ENCODE data around the gene LIPH. TPM values are rescaled to one million over a fixed set of nuclear protein-coding genes. Genes with fewer than 3 reads are reported as not detected.

LIPH gene
- total RNA-seq, 1 donor from 2014 or later, result 0.07 TPM

- no peaks in the 10 kb centered on the region for H3K27me3 Mint-ChIP-seq (ENCODE audit: low read depth)
These were observed 3.3 kb downstream of the LIPH start for GRCh38 chr3:185549122-185549521.

GRCh38 chr3:185540695-185541094 lies 11.7 kb downstream of the LIPH start:
- no peaks in the 10 kb centered on the region for H3K9me3 Mint-ChIP-seq
- DNase-seq (ENCODE audit: low spot score in 2 of 2, unreplicated experiment in 2 of 2), result no peak
- H3K27ac Mint-ChIP-seq, result no peak overlapping the region
- no peak for TF ChIP-seq CTCF (IDR thresholded peaks at IDR 0.05; ENCODE audit: unreplicated experiment)
- no peaks in the 10 kb centered on the region for H3K36me3 Mint-ChIP-seq
- peaks cover 13% of the 10 kb centered on the region for H3K4me1 Mint-ChIP-seq
- H3K27me3 Mint-ChIP-seq (ENCODE audit: low read depth), result peaks cover 2% of the 10 kb centered on the region
- H3K4me3 Mint-ChIP-seq, result no peak overlapping the region

More at GRCh38 chr3:185549122-185549521, 3.3 kb downstream of the LIPH start:
- H3K27ac Mint-ChIP-seq, result peak overlapping the region; percentile 12
- TF ChIP-seq CTCF (IDR thresholded peaks at IDR 0.05; ENCODE audit: unreplicated experiment), result no peak
- DNase-seq (ENCODE audit: low spot score in 2 of 2, unreplicated experiment in 2 of 2), result no peak
- H3K4me1 Mint-ChIP-seq, result peaks cover 23% of the 10 kb centered on the region
- no peaks in the 10 kb centered on the region for H3K9me3 Mint-ChIP-seq
- no peaks in the 10 kb centered on the region for H3K36me3 Mint-ChIP-seq
- no peak overlapping the region for H3K4me3 Mint-ChIP-seq

GRCh38 chr3:185539934-185540333 lies 12.5 kb downstream of the LIPH start:
- H3K4me3 Mint-ChIP-seq, result no peak overlapping the region
- H3K4me1 Mint-ChIP-seq, result peaks cover 11% of the 10 kb centered on the region
- H3K9me3 Mint-ChIP-seq, result no peaks in the 10 kb centered on the region
- no peaks in the 10 kb centered on the region for H3K36me3 Mint-ChIP-seq
- DNase-seq (ENCODE audit: low spot score in 2 of 2, unreplicated experiment in 2 of 2), result no peak
- TF ChIP-seq CTCF (IDR thresholded peaks at IDR 0.05; ENCODE audit: unreplicated experiment), result no peak
- peaks cover 2% of the 10 kb centered on the region for H3K27me3 Mint-ChIP-seq (ENCODE audit: low read depth)
- H3K27ac Mint-ChIP-seq, result no peak overlapping the region

- TF ChIP-seq CTCF (IDR thresholded peaks at IDR 0.05; ENCODE audit: unreplicated experiment), result no peak
- Mint-ChIP-seq H3K4me3 (no peak overlapping the region), H3K36me3 (no peaks in the 10 kb centered on the region), H3K9me3 (no peaks in the 10 kb centered on the region), H3K27ac (no peak overlapping the region), H3K4me1 (peaks cover 6% of the 10 kb centered on the region), H3K27me3 (ENCODE audit: low read depth) (peaks cover 2% of the 10 kb centered on the region)
- DNase-seq (ENCODE audit: low spot score in 2 of 2, unreplicated experiment in 2 of 2), result no peak
These were observed 14.9 kb downstream of the LIPH start for GRCh38 chr3:185537369-185537970.

- H3K4me3 Mint-ChIP-seq, result no peak overlapping the region
- no peak overlapping the region for H3K27ac Mint-ChIP-seq
- peaks cover 6% of the 10 kb centered on the region for H3K4me1 Mint-ChIP-seq
- TF ChIP-seq CTCF (IDR thresholded peaks at IDR 0.05; ENCODE audit: unreplicated experiment), result no peak
- H3K36me3 Mint-ChIP-seq, result no peaks in the 10 kb centered on the region
- H3K27me3 Mint-ChIP-seq (ENCODE audit: low read depth), result no peaks in the 10 kb centered on the region
- no peaks in the 10 kb centered on the region for H3K9me3 Mint-ChIP-seq
- DNase-seq (ENCODE audit: low spot score in 2 of 2, unreplicated experiment in 2 of 2), result no peak
These were observed 17.9 kb downstream of the LIPH start for GRCh38 chr3:185534511-185534910.

GRCh38 chr3:185532901-185533300 lies 19.5 kb downstream of the LIPH start:
- no peak for TF ChIP-seq CTCF (IDR thresholded peaks at IDR 0.05; ENCODE audit: unreplicated experiment)
- peaks cover 9% of the 10 kb centered on the region for H3K27me3 Mint-ChIP-seq (ENCODE audit: low read depth)
- H3K4me1 Mint-ChIP-seq, result peaks cover 6% of the 10 kb centered on the region
- no peaks in the 10 kb centered on the region for H3K36me3 Mint-ChIP-seq
- no peaks in the 10 kb centered on the region for H3K9me3 Mint-ChIP-seq
- no peak overlapping the region for H3K4me3 Mint-ChIP-seq
- no peak for DNase-seq (ENCODE audit: low spot score in 2 of 2, unreplicated experiment in 2 of 2)
- H3K27ac Mint-ChIP-seq, result no peak overlapping the region

Measured in mesothelial cell of epicardium (in vitro differentiated cells).